Lower lobe of right lung (tissue), 2 donors: ENCODE data around the gene WDR7. TPM values are rescaled to one million over a fixed set of nuclear protein-coding genes. Genes with fewer than 3 reads are reported as not detected.

Source experiments
- ATAC-seq, 2 donors: fragments of 200-7000 bp; cut with Tn5 transposase; one replicate each; pipeline ENCODE4 v1.9.1; 2020 to 2022; ENCODE audit warnings: mild to moderate bottlenecking in 2 of 2, moderate library complexity in 2 of 2
- DNase-seq: peaks from one replicate; pipeline ENCODE4 v3.0.0-alpha.2; 2020
- H3K27ac ChIP-seq: fragments of 200-600 bp; one replicate; pipeline ENCODE4 v1.8.0; 2022
- H3K27me3 ChIP-seq: fragments of 200-600 bp; one replicate; pipeline ENCODE4 v1.8.0; 2022; ENCODE audit warnings: low read depth
- H3K36me3 ChIP-seq: fragments of 200-600 bp; one replicate; pipeline ENCODE4 v1.8.0; 2022; ENCODE audit warnings: mild to moderate bottlenecking
- H3K4me1 ChIP-seq: fragments of 200-600 bp; one replicate; pipeline ENCODE4 v1.8.0; 2022
- H3K4me3 ChIP-seq: fragments of 200-600 bp; one replicate; pipeline ENCODE4 v1.8.0; 2022; ENCODE audit warnings: mild to moderate bottlenecking
- H3K9me3 ChIP-seq: fragments of 200-600 bp; one replicate; pipeline ENCODE4 v1.8.0; 2022
- intact Hi-C: fragments of 100-400 bp; cut with DNase I; formaldehyde crosslinking; loops from one replicate; pipeline ENCODE4 v1.11.0; 2022
- total RNA-seq: library from RNA; stranded (reverse); fragmentation: NEBNext Ultra II Directional; extraction: Animal tissue kit (Norgen Biotek cat#: 25700); gene quantifications from one replicate; pipeline ENCODE4 v1.2.1, GENCODE V29; 2021
- TF ChIP-seq, protein P1 (sequence below): fragments of 200-600 bp; IDR thresholded peaks from one replicate; pipeline ENCODE4 v1.8.0; 2022; ENCODE audit warnings: antibody characterized with exemption, mild to moderate bottlenecking
- donor health status: DM: no; HTN: yes; CAD: no; lungs with severe emphysema.

Gene WDR7
- total RNA-seq, 1 donor from 2014 or later: 29.1 TPM

DNA sequence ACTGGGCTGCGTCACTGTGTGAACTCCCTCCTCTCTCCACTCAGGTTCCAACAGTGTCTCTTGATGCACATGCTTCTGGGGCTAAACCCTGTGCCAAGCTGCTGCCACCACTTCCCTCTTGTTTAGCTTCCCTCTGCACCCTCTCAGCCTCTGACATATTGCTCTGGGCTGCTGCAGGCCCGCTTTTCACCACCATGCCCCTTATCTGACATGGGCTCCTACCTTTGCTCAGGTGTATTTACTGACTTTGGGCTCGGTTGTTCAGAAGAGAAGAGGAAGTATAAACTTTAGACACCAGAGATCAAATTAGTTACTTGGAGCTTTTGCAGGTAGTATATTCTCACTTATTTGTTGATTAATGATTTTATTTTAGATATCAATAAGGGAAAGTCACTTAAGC, 77.6 kb downstream of the WDR7 start:
- TF ChIP-seq, protein P1, sequence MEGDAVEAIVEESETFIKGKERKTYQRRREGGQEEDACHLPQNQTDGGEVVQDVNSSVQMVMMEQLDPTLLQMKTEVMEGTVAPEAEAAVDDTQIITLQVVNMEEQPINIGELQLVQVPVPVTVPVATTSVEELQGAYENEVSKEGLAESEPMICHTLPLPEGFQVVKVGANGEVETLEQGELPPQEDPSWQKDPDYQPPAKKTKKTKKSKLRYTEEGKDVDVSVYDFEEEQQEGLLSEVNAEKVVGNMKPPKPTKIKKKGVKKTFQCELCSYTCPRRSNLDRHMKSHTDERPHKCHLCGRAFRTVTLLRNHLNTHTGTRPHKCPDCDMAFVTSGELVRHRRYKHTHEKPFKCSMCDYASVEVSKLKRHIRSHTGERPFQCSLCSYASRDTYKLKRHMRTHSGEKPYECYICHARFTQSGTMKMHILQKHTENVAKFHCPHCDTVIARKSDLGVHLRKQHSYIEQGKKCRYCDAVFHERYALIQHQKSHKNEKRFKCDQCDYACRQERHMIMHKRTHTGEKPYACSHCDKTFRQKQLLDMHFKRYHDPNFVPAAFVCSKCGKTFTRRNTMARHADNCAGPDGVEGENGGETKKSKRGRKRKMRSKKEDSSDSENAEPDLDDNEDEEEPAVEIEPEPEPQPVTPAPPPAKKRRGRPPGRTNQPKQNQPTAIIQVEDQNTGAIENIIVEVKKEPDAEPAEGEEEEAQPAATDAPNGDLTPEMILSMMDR: no peak
- no peak for DNase-seq
- H3K4me3 ChIP-seq: no peak overlapping the region
- peaks cover 10% of the 10 kb centered on the region for H3K36me3 ChIP-seq
- H3K9me3 ChIP-seq: no peaks in the 10 kb centered on the region
- no peak overlapping the region for H3K27ac ChIP-seq
- no peak for ATAC-seq
- intact Hi-C loops: no loop called here
- H3K27me3 ChIP-seq: no peaks in the 10 kb centered on the region
- no peaks in the 10 kb centered on the region for H3K4me1 ChIP-seq

DNA sequence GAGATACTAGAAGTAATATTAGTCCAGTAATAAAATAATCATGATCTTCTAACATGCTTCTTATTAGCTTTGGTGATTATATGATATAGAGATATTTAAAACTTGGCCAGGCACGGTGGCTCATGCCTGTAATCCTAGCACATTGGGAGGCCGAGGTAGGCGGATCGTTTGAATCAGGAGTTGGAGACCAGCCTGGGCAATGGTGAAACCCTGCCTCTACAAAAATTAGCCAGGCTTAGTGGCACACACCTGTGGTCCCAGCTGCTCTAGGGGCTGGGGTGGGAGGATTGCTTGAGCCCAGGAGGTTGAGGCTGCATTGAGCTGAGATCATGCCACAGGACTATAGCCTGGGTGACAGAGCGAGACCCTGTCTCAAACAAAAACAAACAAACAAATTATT, 87.0 kb downstream of the WDR7 start:
- ATAC-seq (no peak), DNase-seq (no peak)
- H3K9me3 ChIP-seq: no peaks in the 10 kb centered on the region
- H3K36me3 ChIP-seq: no peaks in the 10 kb centered on the region
- no peaks in the 10 kb centered on the region for H3K4me1 ChIP-seq
- H3K4me3 ChIP-seq: no peak overlapping the region
- no peaks in the 10 kb centered on the region for H3K27me3 ChIP-seq
- TF ChIP-seq, protein P1: no peak
- H3K27ac ChIP-seq: no peak overlapping the region
- intact Hi-C loops: no loop called here

DNA sequence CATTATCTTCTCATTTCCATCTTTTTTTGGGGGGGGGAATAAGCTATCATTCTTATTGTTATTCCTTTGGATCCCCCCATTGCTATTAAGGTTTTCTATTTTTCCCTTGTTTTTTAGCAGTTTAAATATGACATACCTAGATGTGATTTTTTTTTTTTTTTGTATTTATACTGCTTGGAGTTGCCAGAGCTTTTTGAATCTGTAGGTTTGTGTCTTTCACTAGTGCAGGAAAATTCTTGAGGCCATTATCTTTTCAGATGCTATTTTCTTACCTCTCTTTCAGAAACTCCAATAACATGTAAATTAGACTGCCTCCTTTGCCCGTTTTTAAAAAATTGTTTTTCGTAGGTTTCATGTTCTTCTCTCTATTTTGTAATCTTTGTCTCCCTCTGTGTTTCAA, 88.6 kb downstream of the WDR7 start:
- H3K4me1 ChIP-seq: no peaks in the 10 kb centered on the region

DNA sequence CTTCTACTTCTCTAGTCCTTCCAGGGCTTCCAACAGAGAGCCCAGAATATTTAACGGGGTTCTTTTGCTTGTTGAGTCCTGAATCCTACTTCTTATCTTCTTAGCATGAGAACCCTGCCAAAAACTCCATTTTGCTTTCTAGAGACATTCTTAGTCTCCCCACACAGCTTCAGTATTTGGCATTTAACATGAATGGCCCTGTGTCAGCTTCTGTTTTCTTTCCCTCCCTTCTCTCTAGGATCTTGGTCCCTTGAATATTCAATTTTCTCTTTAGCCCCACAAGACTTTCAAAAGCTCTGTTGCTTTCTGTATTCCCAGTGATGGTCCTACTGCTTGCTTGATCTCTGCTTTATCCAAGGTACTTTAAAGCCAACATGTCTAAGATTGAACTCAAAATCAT, 89.5 kb downstream of the WDR7 start:
- Histone ChIP-seq H3K27ac (no peak overlapping the region), H3K4me3 (no peak overlapping the region), H3K36me3 (no peaks in the 10 kb centered on the region), H3K4me1 (no peaks in the 10 kb centered on the region), H3K27me3 (no peaks in the 10 kb centered on the region), H3K9me3 (no peaks in the 10 kb centered on the region)
- ATAC-seq (no peak), DNase-seq (no peak)
- TF ChIP-seq, protein P1: no peak
- intact Hi-C loops: no loop called here

More for the DNA sequence above, 88.6 kb downstream of the WDR7 start:
- Histone ChIP-seq H3K9me3 (no peaks in the 10 kb centered on the region), H3K27me3 (no peaks in the 10 kb centered on the region), H3K4me3 (no peak overlapping the region), H3K36me3 (no peaks in the 10 kb centered on the region), H3K27ac (no peak overlapping the region)
- no peak for DNase-seq
- TF ChIP-seq, protein P1: no peak
- intact Hi-C loops: no loop called here
- no peak for ATAC-seq

DNA sequence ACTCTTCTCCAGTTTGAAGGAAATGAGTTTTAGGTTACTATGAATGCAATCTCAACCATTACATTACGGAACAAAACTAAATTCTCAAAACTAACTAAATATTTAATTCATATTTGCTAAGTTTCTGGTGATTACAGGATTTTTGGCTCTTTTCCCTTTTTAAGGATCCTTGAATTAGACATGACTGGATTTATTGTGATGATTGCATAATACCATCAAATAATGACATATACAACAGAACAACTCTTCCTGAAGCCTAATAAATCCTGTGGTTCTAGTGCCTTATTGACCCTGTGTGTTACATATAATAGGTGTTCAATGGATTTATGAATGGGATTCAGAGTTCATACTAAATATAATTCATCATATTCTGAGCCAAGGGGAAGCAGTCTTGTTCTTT, 90.5 kb downstream of the WDR7 start:
- Histone ChIP-seq H3K27me3 (no peaks in the 10 kb centered on the region), H3K36me3 (no peaks in the 10 kb centered on the region), H3K9me3 (no peaks in the 10 kb centered on the region), H3K4me1 (no peaks in the 10 kb centered on the region), H3K27ac (no peak overlapping the region), H3K4me3 (no peak overlapping the region)
- DNase-seq (no peak), ATAC-seq (no peak)
- intact Hi-C loops: no loop called here
- TF ChIP-seq, protein P1: no peak

DNA sequence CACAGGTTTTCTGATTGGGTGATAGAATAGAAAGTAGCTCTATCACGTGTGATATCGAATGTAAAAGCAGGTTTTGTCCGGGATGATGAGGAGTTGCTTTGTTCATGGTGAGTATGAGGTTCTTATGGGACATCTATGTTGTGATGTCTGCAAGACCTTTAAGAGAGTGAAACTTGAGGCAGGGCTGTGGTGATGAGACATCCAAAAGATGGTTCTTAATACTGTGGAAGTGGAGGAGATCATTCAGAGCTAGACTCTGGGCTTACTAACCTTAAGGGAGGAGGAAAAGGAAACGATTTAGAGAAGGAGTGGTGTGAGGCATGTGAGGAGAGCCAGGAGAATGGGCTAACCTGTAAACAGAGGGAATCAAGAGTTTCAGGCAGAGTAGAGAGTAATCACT, 92.0 kb downstream of the WDR7 start:
- Histone ChIP-seq H3K9me3 (no peaks in the 10 kb centered on the region), H3K36me3 (no peaks in the 10 kb centered on the region), H3K27me3 (no peaks in the 10 kb centered on the region), H3K4me3 (no peak overlapping the region), H3K4me1 (no peaks in the 10 kb centered on the region), H3K27ac (no peak overlapping the region)
- TF ChIP-seq, protein P1: no peak
- intact Hi-C loops: no loop called here
- DNase-seq: no peak
- ATAC-seq: no peak
